Endothelial cell of umbilical vein (primary cell): ENCODE data around the gene TENM4. TPM values are rescaled to one million over a fixed set of nuclear protein-coding genes. Genes with fewer than 3 reads are reported as not detected.

Experiments used
- BruUV-seq: library from RNA; stranded (reverse); fragments of 400-500 nt; replicated peaks from 2 replicates; lab custom pipeline; 2021; lab: Mats Ljungman, UMichigan
- CTCF ChIA-PET: fragments of 300-600, 350-600 bp; sonication (Branson Sonifier 250); formaldehyde crosslinking; loops from one replicate; lab custom pipeline; 2021; ENCODE audit warnings: antibody characterized with exemption, inconsistent platforms; lab: Charles Lee
- POLR2A ChIA-PET: fragments of 300-600, 350-600 bp; sonication (Branson Sonifier 250); formaldehyde crosslinking; loops from one replicate; lab custom pipeline; 2021; ENCODE audit warnings: antibody characterized with exemption, inconsistent platforms; lab: Charles Lee
- DNase-seq: peaks from one replicate; pipeline ENCODE4 v3.0.0-alpha.2; 2011; ENCODE audit warnings: low read depth, low spot score
- FAIRE-seq: peaks from 2 replicates; lab custom pipeline; 2011; peaks lifted over from hg19 to GRCh38; lab: Jason Lieb, UNC
- H2AFZ ChIP-seq: 2 replicates; pipeline ENCODE4 v1.6.0; 2012; ENCODE audit warnings: low read depth, low read length, control low read depth, inconsistent platforms
- H3K27ac ChIP-seq: 2 replicates; pipeline ENCODE4 v1.5.1; 2011; ENCODE audit warnings: low read depth, mild to moderate bottlenecking, control low read depth, low read length, moderate library complexity; ENCODE audit not compliant: insufficient read depth
- H3K27me3 ChIP-seq, 2 experiments: 2 replicates each; pipeline versions ENCODE4 v1.6.0 to v1.6.1; 2011; ENCODE audit warnings: low read length in 2 of 2, mixed read lengths in 1 of 2; ENCODE audit not compliant: control insufficient read depth in 2 of 2, insufficient read depth in 2 of 2
- H3K36me3 ChIP-seq, 2 experiments: 2 replicates in 1 of 2; 3 replicates in 1 of 2; pipeline ENCODE4 v1.5.1; 2011; ENCODE audit warnings: low read length in 2 of 2, mild to moderate bottlenecking in 1 of 2, moderate library complexity in 1 of 2; ENCODE audit not compliant: control insufficient read depth in 2 of 2, insufficient read depth in 2 of 2; ENCODE audit errors: extremely low read depth in 1 of 2
- H3K4me1 ChIP-seq: 3 replicates; pipeline ENCODE4 v1.5.1; 2011; ENCODE audit warnings: mild to moderate bottlenecking, low read length; ENCODE audit not compliant: control insufficient read depth, insufficient read depth; ENCODE audit errors: extremely low read depth
- H3K4me2 ChIP-seq: 2 replicates; pipeline ENCODE4 v1.6.1; 2011; ENCODE audit warnings: low read length, control low read depth, mixed read lengths; ENCODE audit not compliant: insufficient read depth
- H3K4me3 ChIP-seq, 3 experiments: fragments of 200-600 bp in 1 of 3; sonication (generic), shearing (Covaris generic) in 1 of 3; replicated peaks in 1 of 3; 2 replicates each; pipeline ENCODE4 v1.5.1; 2011 to 2016; ENCODE audit warnings: control low read depth in 3 of 3, low read length in 3 of 3, mild to moderate bottlenecking in 2 of 3, inconsistent platforms in 1 of 3, low read depth in 1 of 3, moderate library complexity in 1 of 3; ENCODE audit not compliant: insufficient read depth in 1 of 3
- H3K79me2 ChIP-seq: 2 replicates; pipeline ENCODE4 v1.6.0; 2012; ENCODE audit warnings: low read length, inconsistent platforms; ENCODE audit not compliant: control insufficient read depth, insufficient read depth
- H3K9ac ChIP-seq: replicated peaks from 2 replicates; pipeline ENCODE3; 2011; ENCODE audit warnings: low read length, control low read depth; ENCODE audit not compliant: insufficient read depth; ENCODE audit errors: extremely low read depth
- H3K9me1 ChIP-seq: replicated peaks from 3 replicates; pipeline ENCODE4 v1.6.0; 2011; ENCODE audit warnings: mild to moderate bottlenecking, low read length; ENCODE audit not compliant: control insufficient read depth, insufficient read depth; ENCODE audit errors: extremely low read depth
- H3K9me3 ChIP-seq: replicated peaks from 2 replicates; pipeline ENCODE4 v1.5.1; 2012; ENCODE audit warnings: low read length, inconsistent platforms; ENCODE audit not compliant: control insufficient read depth, insufficient read depth
- H4K20me1 ChIP-seq: replicated peaks from 2 replicates; pipeline ENCODE3; 2011; ENCODE audit warnings: mild to moderate bottlenecking, low read length; ENCODE audit not compliant: control insufficient read depth, insufficient read depth; ENCODE audit errors: extremely low read depth
- CTCF ChIP-seq, 2 donors: IDR thresholded peaks; 1 replicate in 1 of 2; 2 replicates in 1 of 2; pipeline ENCODE4 v1.5.1; 2011; ENCODE audit warnings: low read length in 2 of 2, mild to moderate bottlenecking in 2 of 2, moderate library complexity in 2 of 2, control low read depth in 1 of 2, inconsistent platforms in 1 of 2, low read depth in 1 of 2; ENCODE audit not compliant: insufficient read depth in 1 of 2; ENCODE audit errors: extremely low read depth in 1 of 2
- EZH2 ChIP-seq: IDR thresholded peaks from 2 replicates; pipeline ENCODE4 v1.6.1; 2012; ENCODE audit warnings: borderline replicate concordance, low read depth, mild to moderate bottlenecking, moderate library complexity, low read length, inconsistent platforms; ENCODE audit not compliant: severe bottlenecking
- GATA2 ChIP-seq: IDR thresholded peaks from 2 replicates; pipeline ENCODE4 v1.7.0; 2011; ENCODE audit warnings: low read depth, mild to moderate bottlenecking, moderate library complexity, mixed read lengths, low read length; ENCODE audit not compliant: insufficient read length, insufficient read depth
- JUN ChIP-seq: IDR thresholded peaks from 2 replicates; pipeline ENCODE4 v1.6.1; 2011; ENCODE audit warnings: borderline replicate concordance, low read depth; ENCODE audit not compliant: insufficient read length, insufficient read depth
- MAX ChIP-seq: IDR thresholded peaks from 2 replicates; pipeline ENCODE4 v1.6.1; 2011; ENCODE audit not compliant: insufficient read depth, insufficient read length
- MYC ChIP-seq: IDR thresholded peaks from one replicate; pipeline ENCODE4 v1.6.1; 2011; ENCODE audit warnings: mild to moderate bottlenecking, low read depth, low read length
- POLR2A ChIP-seq: IDR thresholded peaks from 2 replicates; pipeline ENCODE4 v1.6.1; 2012; ENCODE audit warnings: low read depth, mild to moderate bottlenecking, control low read depth, low read length
- dilution Hi-C: fragments of 300-500 bp; cut with MboI; formaldehyde crosslinking; loops from one replicate; pipeline ENCODE4 v1.15.0; 2019; ENCODE audit warnings: low sequenced_read_pairs; ENCODE audit not compliant: extremely low pct_ligation_motif_present
- intact Hi-C: fragments of 100-400 bp; cut with micrococcal nuclease; formaldehyde crosslinking; loops from one replicate; pipeline ENCODE4 v1.10.0; 2022
- polyA plus RNA-seq, 4 experiments: library from polyadenylated mRNA; depleted of rRNA in 3 of 4; stranded (reverse) in 3 of 4; unstranded in 1 of 4; fragments of >200 nt; gene quantifications; 2 replicates each; pipeline versions ENCODE4 v1.2.1 to v1.2.3, GENCODE V29; 2011 to 2012; ENCODE audit warnings: missing spikeins in 1 of 4
- total RNA-seq: library from RNA; stranded (reverse); gene quantifications from 2 replicates; pipeline ENCODE4 v1.2.3, GENCODE V29; 2021

The TENM4 gene
- total and polyA plus RNA-seq, 2 donors (not counting 3 experiments of a cell fraction or from before 2014, with no cell fraction given): 0.06 to 0.27 TPM

GRCh38 chr11:78733031-78733430, 707.8 kb downstream of the TENM4 start:
- ChIA-PET POLR2A (no interaction called here), CTCF (no interaction called here)
- Histone ChIP-seq H3K36me3 (no peaks in the 10 kb centered on the region), H3K9ac (no peak overlapping the region), H3K27me3 (no peaks in the 10 kb centered on the region), H2AFZ (no peak overlapping the region), H3K4me1 (no peaks in the 10 kb centered on the region), H3K4me3 (no peak overlapping the region), H3K9me1 (no peaks in the 10 kb centered on the region), H4K20me1 (no peaks in the 10 kb centered on the region), H3K9me3 (no peaks in the 10 kb centered on the region), H3K27ac (no peak overlapping the region), H3K4me2 (no peak overlapping the region), H3K79me2 (no peaks in the 10 kb centered on the region)
- FAIRE-seq (no peak), DNase-seq (no peak)
- TF ChIP-seq EZH2 (no peak), MYC (no peak), CTCF (IDR thresholded peaks at IDR 0.05; ENCODE audit: extremely low read depth in 1 of 2, insufficient read depth in 1 of 2, low read depth in 1 of 2, low read length in 2 of 2) (no peak), JUN (no peak), POLR2A (no peak), MAX (no peak), GATA2 (no peak)
- dilution Hi-C loops (no loop called here), intact Hi-C loops (no loop called here)
- no TSS peak for BruUV-seq
